Breast epithelium (tissue), 3 donors: ENCODE measurements around the gene PCDHGB4.

Source experiments
- CTCF ChIP-seq, 3 donors: fragments of 450-650 bp; IDR thresholded peaks; one replicate each; pipeline ENCODE4 v1.5.1; 2016 to 2017; ENCODE audit warnings: antibody characterized with exemption in 3 of 3, mild to moderate bottlenecking in 3 of 3, moderate library complexity in 3 of 3
- POLR2A ChIP-seq: fragments of 450-650 bp; IDR thresholded peaks from one replicate; pipeline ENCODE4 v1.6.1; 2016; ENCODE audit warnings: antibody characterized with exemption, mild to moderate bottlenecking, moderate library complexity

- TF ChIP-seq CTCF (IDR thresholded peaks at IDR 0.05), result no peak
- no peak for TF ChIP-seq POLR2A
Observed at GRCh38 chr5:141369994-141370848, 17.3 kb upstream of the PCDHGB4 start, which contains the start of gene PCDHGB3.
